HG03045 (cell line): ENCODE data around the gene TMEM254.
"Not testable (repeated sequence)": the region's sequence is repeated elsewhere in the genome, so short reads cannot be mapped to it uniquely, and the experiment has no call there.

Experiments
- ATAC-seq: cut with Tn5 transposase; IDR thresholded peaks from one replicate; pipeline ENCODE4 v1.9.1; 2021; ENCODE audit warnings: mild to moderate bottlenecking, moderate library complexity; ENCODE audit not compliant: unreplicated experiment

The TMEM254 gene

GRCh38 chr10:80078448-80079311 is at the start of gene TMEM254:
TSS of gene TMEM254 (plus strand) at chr10:80078665. CDS start at chr10:80078700, 35 bp downstream.
- ATAC-seq: peak; percentile 85

- ATAC-seq: not testable (repeated sequence)
These were observed 49.3 kb upstream of the TMEM254 start for GRCh38 chr10:80029205-80029604.

- not testable (repeated sequence) for ATAC-seq
These were observed 48.6 kb upstream of the TMEM254 start for GRCh38 chr10:80029865-80030264.

GRCh38 chr10:80032503-80032902 is 46.0 kb upstream of the TMEM254 start:
- ATAC-seq: no peak

GRCh38 chr10:80034766-80035165 is 43.7 kb upstream of the TMEM254 start:
- not testable (repeated sequence) for ATAC-seq

- not testable (repeated sequence) for ATAC-seq
These were observed 43.0 kb upstream of the TMEM254 start for GRCh38 chr10:80035430-80035829.

- ATAC-seq: not testable (repeated sequence)
These were observed 41.5 kb upstream of the TMEM254 start for GRCh38 chr10:80036921-80037500.

- not testable (repeated sequence) for ATAC-seq
These were observed 40.2 kb upstream of the TMEM254 start for GRCh38 chr10:80038226-80038625.

GRCh38 chr10:80041162-80041561 is 37.3 kb upstream of the TMEM254 start:
- no peak for ATAC-seq

GRCh38 chr10:80044935-80045334 is 33.5 kb upstream of the TMEM254 start:
- ATAC-seq: not testable (repeated sequence)

GRCh38 chr10:80046629-80047441 is 31.6 kb upstream of the TMEM254 start:
- peak; percentile 90 for ATAC-seq

- no peak for ATAC-seq
These were observed 27.7 kb upstream of the TMEM254 start for GRCh38 chr10:80050752-80051151.

GRCh38 chr10:80051993-80052392 is 26.5 kb upstream of the TMEM254 start:
- no peak for ATAC-seq

GRCh38 chr10:80055760-80056159 is 22.7 kb upstream of the TMEM254 start:
- no peak for ATAC-seq

GRCh38 chr10:80057171-80057570 is 21.3 kb upstream of the TMEM254 start:
- ATAC-seq: no peak

GRCh38 chr10:80064120-80064886 is 14.2 kb upstream of the TMEM254 start:
- ATAC-seq: no peak

GRCh38 chr10:80066809-80067208 is 11.7 kb upstream of the TMEM254 start:
- no peak for ATAC-seq

GRCh38 chr10:80067821-80068220 is 10.6 kb upstream of the TMEM254 start:
- ATAC-seq: not testable (repeated sequence)

- ATAC-seq: no peak
These were observed 10.2 kb upstream of the TMEM254 start for GRCh38 chr10:80068270-80068669.

- ATAC-seq: no peak
These were observed 8.4 kb upstream of the TMEM254 start for GRCh38 chr10:80070057-80070456.

GRCh38 chr10:80072584-80072983 is 5.9 kb upstream of the TMEM254 start:
- ATAC-seq: no peak
